Measurements from ENCODE around the gene ZNF44.
A peak's percentile ranks its signal among the peaks of the same experiment; 100 is the strongest.

ZNF44 gene

DNA sequence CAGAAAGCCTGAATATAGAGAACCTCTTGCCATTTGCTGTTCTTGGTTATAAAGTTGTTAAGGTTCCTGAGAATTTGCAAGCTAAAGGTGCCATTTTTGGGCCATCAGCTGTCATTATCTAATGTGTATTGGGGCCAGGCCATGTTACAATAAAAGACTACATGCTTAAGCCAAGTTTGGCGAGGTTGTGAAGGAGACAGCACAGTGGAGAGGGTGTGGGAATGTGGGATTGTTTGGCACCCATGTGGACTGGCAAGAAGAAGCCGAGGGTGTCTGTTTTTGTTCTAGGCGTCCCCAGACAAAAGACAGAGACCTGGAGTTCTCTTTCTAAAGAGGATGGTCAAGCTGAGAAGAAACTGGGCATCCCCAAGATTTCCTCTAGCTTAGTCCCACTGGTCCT lies 64.7 kb downstream of the ZNF44 start:
- TF ChIP-seq, protein P1, sequence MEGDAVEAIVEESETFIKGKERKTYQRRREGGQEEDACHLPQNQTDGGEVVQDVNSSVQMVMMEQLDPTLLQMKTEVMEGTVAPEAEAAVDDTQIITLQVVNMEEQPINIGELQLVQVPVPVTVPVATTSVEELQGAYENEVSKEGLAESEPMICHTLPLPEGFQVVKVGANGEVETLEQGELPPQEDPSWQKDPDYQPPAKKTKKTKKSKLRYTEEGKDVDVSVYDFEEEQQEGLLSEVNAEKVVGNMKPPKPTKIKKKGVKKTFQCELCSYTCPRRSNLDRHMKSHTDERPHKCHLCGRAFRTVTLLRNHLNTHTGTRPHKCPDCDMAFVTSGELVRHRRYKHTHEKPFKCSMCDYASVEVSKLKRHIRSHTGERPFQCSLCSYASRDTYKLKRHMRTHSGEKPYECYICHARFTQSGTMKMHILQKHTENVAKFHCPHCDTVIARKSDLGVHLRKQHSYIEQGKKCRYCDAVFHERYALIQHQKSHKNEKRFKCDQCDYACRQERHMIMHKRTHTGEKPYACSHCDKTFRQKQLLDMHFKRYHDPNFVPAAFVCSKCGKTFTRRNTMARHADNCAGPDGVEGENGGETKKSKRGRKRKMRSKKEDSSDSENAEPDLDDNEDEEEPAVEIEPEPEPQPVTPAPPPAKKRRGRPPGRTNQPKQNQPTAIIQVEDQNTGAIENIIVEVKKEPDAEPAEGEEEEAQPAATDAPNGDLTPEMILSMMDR (conservative IDR thresholded peaks at IDR 0.05) = no peak
- no peak overlapping the region for H3K27ac ChIP-seq

DNA sequence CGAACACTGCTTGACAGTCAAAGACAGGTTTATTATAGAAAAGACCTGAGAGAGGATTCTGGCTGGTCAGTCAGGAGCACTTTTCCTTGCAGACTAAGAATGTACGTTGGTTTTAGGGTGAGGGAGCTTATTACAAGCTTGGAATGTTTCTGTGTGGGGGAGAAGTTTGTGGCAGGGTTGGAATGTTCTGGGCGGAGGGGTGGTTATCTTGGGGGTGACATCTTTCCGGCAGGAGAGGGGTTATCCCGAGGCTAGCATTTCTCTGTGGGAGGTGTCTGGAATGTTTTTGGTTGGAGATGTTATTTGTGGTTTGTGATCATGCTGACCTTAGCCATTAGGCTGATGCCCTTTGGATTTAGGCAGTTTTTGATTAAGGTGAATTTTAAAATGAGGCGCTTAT lies 70.0 kb downstream of the ZNF44 start:
- no peak overlapping the region for H3K27ac ChIP-seq
- TF ChIP-seq, protein P1 (conservative IDR thresholded peaks at IDR 0.05) = no peak

DNA sequence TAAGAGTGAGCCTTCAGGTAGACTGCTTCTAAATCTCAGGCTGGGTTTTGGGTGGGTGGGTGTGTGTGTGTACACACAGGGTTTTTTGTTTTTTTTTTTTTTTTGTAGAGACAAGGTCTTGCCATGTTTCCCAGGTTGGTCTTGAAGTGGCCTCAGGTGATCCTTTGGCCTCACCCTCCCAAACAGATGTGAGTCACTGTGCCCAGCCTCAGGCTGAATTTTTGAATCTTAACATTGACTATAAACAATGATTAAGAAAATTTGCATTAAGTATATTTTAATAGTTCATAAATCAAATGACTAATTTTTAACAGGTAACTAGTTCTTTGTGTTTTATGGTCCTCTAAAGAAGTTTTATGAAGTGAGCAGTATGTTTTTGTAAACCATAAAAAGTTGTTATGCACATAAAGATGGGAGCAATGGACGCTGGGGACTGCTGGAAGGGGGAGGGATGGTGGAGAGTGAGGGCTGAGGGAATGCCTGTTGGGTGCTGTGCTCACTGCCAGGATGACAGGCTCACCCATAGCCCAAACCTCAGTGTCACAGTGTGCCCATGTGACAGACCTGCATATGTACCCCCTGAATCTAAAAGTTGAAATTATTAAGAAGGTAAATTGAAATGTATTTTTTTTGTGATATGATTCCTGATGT lies 71.6 kb downstream of the ZNF44 start:
- TF ChIP-seq, protein P1 (conservative IDR thresholded peaks at IDR 0.05) = no peak
- 0 out of 2 replicates have a peak overlapping the region, but pooled peaks have one; percentile 4 for H3K27ac ChIP-seq
